Cardiac fibroblast (primary cell): ENCODE measurements around the gene RAB31.

Experiments
- DNase-seq, 2 donors: peaks; one replicate each; pipeline versions ENCODE4 v3.0.0 to v3.0.0-alpha.2; 2010; ENCODE audit warnings: low read depth in 2 of 2
- H3K4me3 ChIP-seq, 2 donors: replicated peaks in 1 of 2; 1 replicate in 1 of 2; 2 replicates in 1 of 2; pipeline ENCODE4 v1.5.1; 2011; ENCODE audit warnings: low read depth in 2 of 2, low read length in 2 of 2, mild to moderate bottlenecking in 2 of 2, moderate library complexity in 1 of 2
- TF ChIP-seq, protein P1 (sequence below): IDR thresholded peaks from one replicate; pipeline ENCODE4 v1.5.1; 2011; ENCODE audit warnings: low read depth, mild to moderate bottlenecking, low read length, inconsistent platforms

RAB31 gene

GRCh38 chr18:9811978-9812377 lies 103.9 kb downstream of the RAB31 start:
- no peak for DNase-seq
- H3K4me3 ChIP-seq: no peak overlapping the region
- TF ChIP-seq, protein P1, sequence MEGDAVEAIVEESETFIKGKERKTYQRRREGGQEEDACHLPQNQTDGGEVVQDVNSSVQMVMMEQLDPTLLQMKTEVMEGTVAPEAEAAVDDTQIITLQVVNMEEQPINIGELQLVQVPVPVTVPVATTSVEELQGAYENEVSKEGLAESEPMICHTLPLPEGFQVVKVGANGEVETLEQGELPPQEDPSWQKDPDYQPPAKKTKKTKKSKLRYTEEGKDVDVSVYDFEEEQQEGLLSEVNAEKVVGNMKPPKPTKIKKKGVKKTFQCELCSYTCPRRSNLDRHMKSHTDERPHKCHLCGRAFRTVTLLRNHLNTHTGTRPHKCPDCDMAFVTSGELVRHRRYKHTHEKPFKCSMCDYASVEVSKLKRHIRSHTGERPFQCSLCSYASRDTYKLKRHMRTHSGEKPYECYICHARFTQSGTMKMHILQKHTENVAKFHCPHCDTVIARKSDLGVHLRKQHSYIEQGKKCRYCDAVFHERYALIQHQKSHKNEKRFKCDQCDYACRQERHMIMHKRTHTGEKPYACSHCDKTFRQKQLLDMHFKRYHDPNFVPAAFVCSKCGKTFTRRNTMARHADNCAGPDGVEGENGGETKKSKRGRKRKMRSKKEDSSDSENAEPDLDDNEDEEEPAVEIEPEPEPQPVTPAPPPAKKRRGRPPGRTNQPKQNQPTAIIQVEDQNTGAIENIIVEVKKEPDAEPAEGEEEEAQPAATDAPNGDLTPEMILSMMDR: no peak

DNA sequence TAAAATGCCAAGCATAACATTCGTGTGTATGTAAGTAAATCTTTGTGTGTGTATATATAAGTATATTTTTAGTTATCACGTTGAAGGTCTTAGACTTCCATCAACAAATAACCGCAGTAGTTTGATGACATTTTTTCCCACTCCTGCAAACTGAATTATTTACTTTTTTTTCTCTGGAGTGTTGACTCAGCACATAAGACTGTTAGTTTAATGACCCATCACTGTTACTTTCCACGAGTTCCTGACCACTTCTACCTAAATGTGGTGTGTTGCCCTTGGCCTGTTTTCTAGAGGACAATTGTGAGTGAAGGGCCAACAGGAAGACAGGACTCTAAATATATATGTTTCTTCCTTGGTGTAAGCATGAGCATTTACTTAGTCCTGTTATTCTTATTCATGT lies 106.3 kb downstream of the RAB31 start:
- H3K4me3 ChIP-seq: no peak overlapping the region
- peak; percentile 66 to 90 for DNase-seq
- TF ChIP-seq, protein P1: no peak

- DNase-seq: no peak
- no peak overlapping the region for H3K4me3 ChIP-seq
- TF ChIP-seq, protein P1: no peak
Measured at GRCh38 chr18:9817286-9817685, 109.2 kb downstream of the RAB31 start.

DNA sequence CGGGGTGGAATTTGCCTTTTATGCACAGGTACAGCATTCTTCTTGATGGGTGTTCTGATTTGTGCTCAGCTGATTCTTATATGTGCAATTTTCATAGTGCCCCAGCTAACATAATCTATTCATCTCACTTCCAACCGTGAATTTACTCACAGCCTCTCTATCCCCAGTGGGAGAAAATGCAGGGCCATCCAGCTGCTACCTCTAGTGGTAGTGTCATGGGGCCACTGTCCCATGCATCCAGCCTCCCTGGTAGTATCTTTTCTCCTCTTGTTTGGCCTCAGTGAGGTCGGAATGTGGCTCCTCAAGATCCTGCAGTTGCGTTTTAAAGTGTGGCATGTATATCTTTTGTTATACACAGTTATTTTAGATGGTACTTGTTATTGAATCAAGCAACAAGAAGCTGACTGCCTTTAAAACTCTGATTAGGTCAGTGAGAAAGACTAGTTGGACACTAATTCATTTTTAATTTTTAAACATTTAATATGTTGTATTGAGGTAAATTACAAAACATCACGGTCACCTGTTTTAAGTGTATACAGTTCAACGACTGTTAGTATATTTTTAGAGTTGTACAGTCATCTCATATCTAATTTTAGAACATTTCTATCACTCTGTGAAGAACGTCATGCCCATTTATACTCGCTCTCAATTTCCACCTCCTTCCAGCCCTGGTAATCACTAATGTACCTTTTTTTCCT lies 109.8 kb downstream of the RAB31 start:
- H3K4me3 ChIP-seq: no peak overlapping the region
- TF ChIP-seq, protein P1: no peak
- no peak for DNase-seq

GRCh38 chr18:9818423-9818734 lies 110.3 kb downstream of the RAB31 start:
- H3K4me3 ChIP-seq: no peak overlapping the region
- TF ChIP-seq, protein P1: no peak
- DNase-seq: no peak

DNA sequence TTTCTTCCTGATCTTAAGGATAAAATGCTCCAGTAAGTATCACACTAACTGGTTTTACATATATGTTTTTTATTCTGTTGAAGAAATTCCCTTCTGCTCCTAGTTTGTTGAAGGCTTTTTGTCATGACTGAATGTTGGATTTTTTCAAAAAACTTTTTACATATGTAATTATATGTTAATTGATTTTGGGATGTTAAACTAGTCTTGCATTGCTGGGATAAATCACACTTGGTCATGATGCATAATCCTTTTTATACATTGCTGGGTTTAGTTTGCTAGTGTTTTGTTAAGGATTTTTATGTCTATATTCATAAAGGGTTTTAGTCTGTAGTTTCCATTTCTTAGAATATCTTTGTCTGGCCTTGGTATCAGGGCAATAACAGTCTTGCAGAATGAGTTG lies 112.0 kb downstream of the RAB31 start:
- H3K4me3 ChIP-seq: no peak overlapping the region
- no peak for DNase-seq
- TF ChIP-seq, protein P1: no peak

DNA sequence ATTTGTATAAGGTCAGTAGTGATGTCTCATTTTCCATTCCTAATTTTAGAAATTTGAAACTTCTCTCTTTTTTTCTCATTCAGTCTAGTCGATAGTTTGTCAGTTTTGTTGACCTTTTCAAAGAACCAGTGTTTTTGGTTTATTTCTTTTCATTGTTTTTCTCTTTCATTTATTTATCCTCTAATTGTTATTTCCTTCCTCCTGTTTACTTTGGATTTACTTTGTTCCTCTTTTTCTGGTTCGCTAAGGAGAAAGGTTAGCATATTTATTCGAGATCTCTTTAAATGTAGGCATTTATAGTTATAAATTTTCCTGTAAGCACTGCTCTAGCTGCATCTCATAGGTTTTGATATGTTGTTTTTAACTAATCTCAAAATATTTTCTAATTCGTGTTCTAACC lies 112.6 kb downstream of the RAB31 start:
- no peak overlapping the region for H3K4me3 ChIP-seq
- TF ChIP-seq, protein P1: no peak
- DNase-seq: no peak
